Measurements from ENCODE around the gene DAPK3. TPM values are rescaled to one million over a fixed set of nuclear protein-coding genes. Genes with fewer than 3 reads are reported as not detected.

DAPK3 gene
- total RNA-seq, 1 experiment from 2014 or later, result 66.6 TPM

DNA sequence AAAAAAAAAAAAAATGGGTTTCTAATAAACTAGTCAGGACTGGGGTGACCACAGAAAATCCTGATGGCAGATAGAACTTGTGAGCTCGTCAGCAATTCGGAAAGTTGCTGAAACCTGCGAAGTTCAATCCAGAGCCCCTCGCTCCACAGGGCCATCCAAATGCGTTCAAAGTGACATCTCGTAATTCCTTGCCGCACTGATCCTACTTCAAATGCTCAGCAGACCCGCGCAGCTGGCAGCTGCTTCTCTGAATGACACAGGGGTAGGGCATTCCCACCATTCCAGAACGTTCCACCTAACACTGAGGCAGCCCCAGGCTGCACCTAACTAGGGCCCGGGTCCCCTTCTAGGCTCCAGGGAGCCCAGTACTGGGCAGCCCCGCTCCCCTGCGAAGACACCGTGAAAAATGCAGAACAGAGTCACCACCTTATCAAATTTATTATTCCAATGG is 4.8 kb upstream of the DAPK3 start:
- CTCF ChIA-PET, result no interaction called here
- no peak overlapping the region for H3K4me3 ChIP-seq (ENCODE audit: low read depth in 2 of 2, low read length in 2 of 2)
- peaks cover 15% of the 10 kb centered on the region for H3K36me3 ChIP-seq (ENCODE audit: control insufficient read depth, insufficient read depth, low read length)
- intact Hi-C loops (cut with micrococcal nuclease; ENCODE audit: unreplicated experiment) (no loop called here), in situ Hi-C loops (cut with HindIII; ENCODE audit: low pct_unique_long_range_greater_than_20kb, low sequenced_read_pairs) (no loop called here)
- DNase-seq (ENCODE audit: low read depth, low spot score) (no peak), ATAC-seq (no peak)
- TF ChIP-seq TCF7L2 (IDR thresholded peaks at IDR 0.05; ENCODE audit: low read depth, low read length) (no peak), REST (IDR thresholded peaks at IDR 0.05; ENCODE audit: insufficient read depth in 1 of 2, low read depth in 2 of 2, low read length in 1 of 2) (no peak), SIN3A (IDR thresholded peaks at IDR 0.05; ENCODE audit: borderline replicate concordance, insufficient read depth, low read depth, low read length) (no peak), POLR2AphosphoS5 (IDR thresholded peaks at IDR 0.05; ENCODE audit: low read depth, low read length) (no peak)
- TF ChIP-seq, protein P1, sequence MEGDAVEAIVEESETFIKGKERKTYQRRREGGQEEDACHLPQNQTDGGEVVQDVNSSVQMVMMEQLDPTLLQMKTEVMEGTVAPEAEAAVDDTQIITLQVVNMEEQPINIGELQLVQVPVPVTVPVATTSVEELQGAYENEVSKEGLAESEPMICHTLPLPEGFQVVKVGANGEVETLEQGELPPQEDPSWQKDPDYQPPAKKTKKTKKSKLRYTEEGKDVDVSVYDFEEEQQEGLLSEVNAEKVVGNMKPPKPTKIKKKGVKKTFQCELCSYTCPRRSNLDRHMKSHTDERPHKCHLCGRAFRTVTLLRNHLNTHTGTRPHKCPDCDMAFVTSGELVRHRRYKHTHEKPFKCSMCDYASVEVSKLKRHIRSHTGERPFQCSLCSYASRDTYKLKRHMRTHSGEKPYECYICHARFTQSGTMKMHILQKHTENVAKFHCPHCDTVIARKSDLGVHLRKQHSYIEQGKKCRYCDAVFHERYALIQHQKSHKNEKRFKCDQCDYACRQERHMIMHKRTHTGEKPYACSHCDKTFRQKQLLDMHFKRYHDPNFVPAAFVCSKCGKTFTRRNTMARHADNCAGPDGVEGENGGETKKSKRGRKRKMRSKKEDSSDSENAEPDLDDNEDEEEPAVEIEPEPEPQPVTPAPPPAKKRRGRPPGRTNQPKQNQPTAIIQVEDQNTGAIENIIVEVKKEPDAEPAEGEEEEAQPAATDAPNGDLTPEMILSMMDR (IDR thresholded peaks at IDR 0.05), result no peak
- POLR2A ChIA-PET, result interaction anchor here (0.7 kb wide), 1 partner anchor 278 kb away, joined by 9 read pairs; no protein-coding TSS in a partner anchor
- no peaks in the 10 kb centered on the region for H3K27me3 ChIP-seq (ENCODE audit: control insufficient read depth, insufficient read depth, low read length)
- H3K4me1 ChIP-seq (ENCODE audit: control insufficient read depth, insufficient read depth, low read length), result no peaks in the 10 kb centered on the region
- no TSS peak for BruUV-seq (replicated peaks)
- no peaks in the 10 kb centered on the region for H3K9me3 ChIP-seq (ENCODE audit: control insufficient read depth, insufficient read depth, low read depth, low read length)
- H3K27ac ChIP-seq (ENCODE audit: low read length), result no peak overlapping the region

GRCh38 chr19:3975144-3975543 is 4.2 kb upstream of the DAPK3 start:
- Histone ChIP-seq H3K27ac (ENCODE audit: low read length) (no peak overlapping the region), H3K4me1 (ENCODE audit: control insufficient read depth, insufficient read depth, low read length) (no peaks in the 10 kb centered on the region), H3K36me3 (ENCODE audit: control insufficient read depth, insufficient read depth, low read length) (peaks cover 10% of the 10 kb centered on the region), H3K27me3 (ENCODE audit: control insufficient read depth, insufficient read depth, low read length) (no peaks in the 10 kb centered on the region), H3K9me3 (ENCODE audit: control insufficient read depth, insufficient read depth, low read depth, low read length) (no peaks in the 10 kb centered on the region), H3K4me3 (ENCODE audit: low read depth in 2 of 2, low read length in 2 of 2) (no peak overlapping the region)
- DNase-seq (ENCODE audit: low read depth, low spot score) (no peak), ATAC-seq (no peak)
- BruUV-seq (replicated peaks), result no TSS peak
- in situ Hi-C loops (cut with HindIII; ENCODE audit: low pct_unique_long_range_greater_than_20kb, low sequenced_read_pairs), result no loop called here
- intact Hi-C loops (cut with micrococcal nuclease; ENCODE audit: unreplicated experiment), result no loop called here
- CTCF ChIA-PET, result no interaction called here
- POLR2A ChIA-PET, result no interaction called here
- TF ChIP-seq REST (IDR thresholded peaks at IDR 0.05; ENCODE audit: insufficient read depth in 1 of 2, low read depth in 2 of 2, low read length in 1 of 2) (no peak), SIN3A (IDR thresholded peaks at IDR 0.05; ENCODE audit: borderline replicate concordance, insufficient read depth, low read depth, low read length) (no peak), TCF7L2 (IDR thresholded peaks at IDR 0.05; ENCODE audit: low read depth, low read length) (no peak), POLR2AphosphoS5 (IDR thresholded peaks at IDR 0.05; ENCODE audit: low read depth, low read length) (no peak)
- TF ChIP-seq, protein P1 (IDR thresholded peaks at IDR 0.05), result no peak
